SK-N-MC (cell line): ENCODE measurements around the gene RIMS3.

Experiments
- DNase-seq: peaks from one replicate; pipeline ENCODE4 v3.0.0-alpha.2; 2011; ENCODE audit warnings: low read depth, low spot score
- H3K27ac ChIP-seq: fragments of 200-600 bp; sonication (generic); 2 replicates; pipeline ENCODE4 v1.5.1; 2016; ENCODE audit warnings: mixed run types
- H3K36me3 ChIP-seq: fragments of 200-600 bp; sonication (generic); 2 replicates; pipeline ENCODE4 v1.6.1; 2017; ENCODE audit warnings: antibody characterized with exemption, low read length, mixed read lengths; ENCODE audit not compliant: insufficient read depth
- H3K4me3 ChIP-seq: fragments of 200-600 bp; sonication (generic); 2 replicates; pipeline ENCODE4 v1.5.1; 2016
- H3K9ac ChIP-seq: fragments of 200-600 bp; sonication (generic); 2 replicates; pipeline ENCODE4 v1.8.0; 2017; ENCODE audit warnings: mixed run types, mixed read lengths; ENCODE audit not compliant: insufficient read length
- H3K9me3 ChIP-seq: fragments of 200-600 bp; sonication (generic); 2 replicates; pipeline ENCODE4 v1.6.1; 2017; ENCODE audit warnings: low read depth, mild to moderate bottlenecking, antibody characterized with exemption, low read length, moderate library complexity, mixed read lengths
- EZH2 ChIP-seq: fragments of 200-600 bp; sonication (generic); IDR thresholded peaks from one replicate; pipeline ENCODE4 v1.6.1; 2017; ENCODE audit warnings: antibody characterized with exemption
- FOXP2 ChIP-seq: optimal IDR thresholded peaks from 2 replicates; pipeline ENCODE3; 2011; ENCODE audit warnings: mild to moderate bottlenecking, moderate library complexity; ENCODE audit not compliant: insufficient read depth; ENCODE audit errors: extremely low read length, control extremely low read depth
- POLR2AphosphoS5 ChIP-seq: IDR thresholded peaks from 2 replicates; pipeline ENCODE4 v1.6.1; 2012; ENCODE audit warnings: mild to moderate bottlenecking, low read depth, low read length, borderline replicate concordance

The RIMS3 gene

GRCh38 chr1:40663324-40664166 lies 1.9 kb downstream of the RIMS3 start:
- H3K4me3 ChIP-seq, result peak overlapping the region; percentile 23; the same call in 1 of the 2 replicates

GRCh38 chr1:40662864-40663263 lies 2.6 kb downstream of the RIMS3 start:
- H3K9me3 ChIP-seq, result no peaks in the 10 kb centered on the region
- no peak overlapping the region for H3K27ac ChIP-seq
- H3K9ac ChIP-seq, result no peak overlapping the region
- TF ChIP-seq FOXP2, result no peak
- TF ChIP-seq POLR2AphosphoS5, result no peak
- TF ChIP-seq EZH2, result no peak
- peak overlapping the region; percentile 23; the same call in 1 of the 2 replicates for H3K4me3 ChIP-seq
- no peaks in the 10 kb centered on the region for H3K36me3 ChIP-seq
- no peak for DNase-seq

More at GRCh38 chr1:40663324-40664166, 1.9 kb downstream of the RIMS3 start:
- no peak overlapping the region for H3K27ac ChIP-seq
- TF ChIP-seq POLR2AphosphoS5, result no peak
- TF ChIP-seq EZH2, result no peak
- no peak for TF ChIP-seq FOXP2
- no peaks in the 10 kb centered on the region for H3K9me3 ChIP-seq
- H3K9ac ChIP-seq, result no peak overlapping the region
- no peaks in the 10 kb centered on the region for H3K36me3 ChIP-seq
- DNase-seq, result no peak

GRCh38 chr1:40662151-40662550 lies 3.3 kb downstream of the RIMS3 start:
- H3K27ac ChIP-seq, result no peak overlapping the region
- DNase-seq, result no peak
- H3K9ac ChIP-seq, result no peak overlapping the region
- TF ChIP-seq EZH2 (no peak), POLR2AphosphoS5 (no peak), FOXP2 (no peak)
- H3K4me3 ChIP-seq, result no peak overlapping the region
- H3K9me3 ChIP-seq, result no peaks in the 10 kb centered on the region
- no peaks in the 10 kb centered on the region for H3K36me3 ChIP-seq

- no peak overlapping the region for H3K4me3 ChIP-seq
- TF ChIP-seq POLR2AphosphoS5 (no peak), EZH2 (no peak), FOXP2 (no peak)
- H3K27ac ChIP-seq, result no peak overlapping the region
- H3K9ac ChIP-seq, result no peak overlapping the region
- H3K36me3 ChIP-seq, result no peaks in the 10 kb centered on the region
- DNase-seq, result no peak
- H3K9me3 ChIP-seq, result no peaks in the 10 kb centered on the region
Observed at GRCh38 chr1:40661678-40662077, 3.8 kb downstream of the RIMS3 start.

- TF ChIP-seq FOXP2 (no peak), POLR2AphosphoS5 (no peak), EZH2 (no peak)
- no peak for DNase-seq
- Histone ChIP-seq H3K36me3 (no peaks in the 10 kb centered on the region), H3K9ac (no peak overlapping the region), H3K27ac (no peak overlapping the region), H3K9me3 (no peaks in the 10 kb centered on the region), H3K4me3 (no peak overlapping the region)
Observed at GRCh38 chr1:40659649-40659947, 5.9 kb downstream of the RIMS3 start.

- Histone ChIP-seq H3K4me3 (no peak overlapping the region), H3K9me3 (no peaks in the 10 kb centered on the region), H3K9ac (no peak overlapping the region), H3K36me3 (no peaks in the 10 kb centered on the region), H3K27ac (no peak overlapping the region)
- DNase-seq, result no peak
- TF ChIP-seq FOXP2 (no peak), EZH2 (no peak), POLR2AphosphoS5 (no peak)
Observed at GRCh38 chr1:40658751-40659648, 6.5 kb downstream of the RIMS3 start.

- Histone ChIP-seq H3K4me3 (no peak overlapping the region), H3K9me3 (no peaks in the 10 kb centered on the region), H3K36me3 (no peaks in the 10 kb centered on the region), H3K9ac (no peak overlapping the region), H3K27ac (no peak overlapping the region)
- no peak for DNase-seq
- TF ChIP-seq FOXP2 (no peak), EZH2 (no peak), POLR2AphosphoS5 (no peak)
Observed at GRCh38 chr1:40657046-40657445, 8.4 kb downstream of the RIMS3 start.

GRCh38 chr1:40653851-40654537 lies 11.5 kb downstream of the RIMS3 start:
- Histone ChIP-seq H3K9me3 (no peaks in the 10 kb centered on the region), H3K36me3 (no peaks in the 10 kb centered on the region), H3K4me3 (no peak overlapping the region), H3K27ac (no peak overlapping the region), H3K9ac (no peak overlapping the region)
- DNase-seq, result no peak
- TF ChIP-seq POLR2AphosphoS5 (no peak), FOXP2 (no peak), EZH2 (no peak)
